ACC112 (cell line): ENCODE results near the gene HMGXB3.

Experiments
- H2AFZ ChIP-seq: fragments of 200-600 bp; sonication (generic); one replicate; pipeline ENCODE4 v1.6.0; 2017; ENCODE audit warnings: antibody characterized with exemption, low read length; ENCODE audit not compliant: unreplicated experiment
- H3K27ac ChIP-seq: fragments of 200-600 bp; sonication (generic); 2 replicates; pipeline ENCODE4 v1.5.1; 2014; ENCODE audit warnings: low read depth, mild to moderate bottlenecking, antibody characterized with exemption, low read length, moderate library complexity
- H3K27me3 ChIP-seq: fragments of 200-600 bp; sonication (generic); 2 replicates; pipeline ENCODE4 v1.6.1; 2014; ENCODE audit warnings: mild to moderate bottlenecking, antibody characterized with exemption, low read length, moderate library complexity, mixed read lengths; ENCODE audit not compliant: insufficient read depth
- H3K36me3 ChIP-seq: fragments of 200-600 bp; sonication (generic); 2 replicates; pipeline ENCODE4 v1.6.1; 2016; ENCODE audit warnings: mild to moderate bottlenecking, antibody characterized with exemption, low read length, moderate library complexity, mixed read lengths; ENCODE audit not compliant: insufficient read depth
- H3K4me1 ChIP-seq: fragments of 200-600 bp; sonication (generic); one replicate; pipeline ENCODE4 v1.6.1; 2016; ENCODE audit warnings: low read length, mixed read lengths; ENCODE audit not compliant: insufficient read depth, unreplicated experiment, control insufficient read depth
- H3K4me3 ChIP-seq: fragments of 200-600 bp; sonication (generic); 2 replicates; pipeline ENCODE4 v1.5.1; 2014; ENCODE audit warnings: mild to moderate bottlenecking, low read depth, low read length
- H3K79me2 ChIP-seq: fragments of 200-600 bp; sonication (generic); one replicate; pipeline ENCODE4 v1.6.0; 2016; ENCODE audit warnings: low read length; ENCODE audit not compliant: control insufficient read depth, unreplicated experiment, insufficient read depth

The HMGXB3 gene

DNA sequence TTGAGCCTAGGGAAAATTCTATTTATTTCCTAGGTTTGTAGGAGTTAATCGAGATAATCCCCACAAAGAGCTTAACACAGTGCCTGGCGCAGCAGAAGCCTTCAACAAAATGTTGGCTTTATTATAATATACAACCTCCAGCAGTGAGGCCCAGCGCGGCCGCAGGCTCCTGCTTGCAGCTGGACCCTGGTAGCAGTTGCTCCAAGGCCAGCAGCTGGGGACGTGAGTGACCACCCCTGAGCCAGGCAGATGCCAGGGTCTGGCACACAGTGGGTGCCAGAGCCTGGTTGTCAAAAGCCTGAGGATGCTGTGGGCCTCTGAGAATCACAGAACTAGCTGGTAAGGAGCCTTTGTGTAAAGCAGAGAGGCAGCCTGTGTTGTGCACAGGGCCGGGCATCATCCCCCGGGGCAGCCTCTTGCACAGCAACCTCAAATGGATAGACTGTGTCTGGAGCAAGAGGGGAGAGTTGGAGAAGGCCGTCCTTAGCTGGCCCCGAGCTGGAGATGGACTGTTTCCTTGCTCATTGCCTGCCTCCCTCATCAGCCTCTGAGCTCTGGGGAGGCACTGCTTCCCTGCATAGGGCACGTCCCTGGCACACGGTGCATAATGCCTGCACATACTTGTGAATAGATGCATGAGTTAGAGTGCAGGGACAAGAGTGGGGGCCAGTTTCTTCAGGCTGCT lies 68.6 kb downstream of the HMGXB3 start:
- peaks cover 49% of the 10 kb centered on the region for H3K4me1 ChIP-seq
- H3K27me3 ChIP-seq = no peaks in the 10 kb centered on the region
- H3K79me2 ChIP-seq = no peaks in the 10 kb centered on the region
- H3K27ac ChIP-seq = no peak overlapping the region
- H3K4me3 ChIP-seq = no peak overlapping the region
- H3K36me3 ChIP-seq = no peaks in the 10 kb centered on the region
- no peak overlapping the region for H2AFZ ChIP-seq

- Histone ChIP-seq H3K27ac (no peak overlapping the region), H3K27me3 (no peaks in the 10 kb centered on the region), H3K36me3 (no peaks in the 10 kb centered on the region), H3K4me1 (peaks cover 42% of the 10 kb centered on the region), H3K79me2 (no peaks in the 10 kb centered on the region), H3K4me3 (no peak overlapping the region), H2AFZ (no peak overlapping the region)
Observed at GRCh38 chr5:150069672-150070627, 69.4 kb downstream of the HMGXB3 start.

- H2AFZ ChIP-seq = no peak overlapping the region
- H3K4me1 ChIP-seq = peaks cover 34% of the 10 kb centered on the region
- H3K27me3 ChIP-seq = no peaks in the 10 kb centered on the region
- H3K4me3 ChIP-seq = no peak overlapping the region
- no peaks in the 10 kb centered on the region for H3K79me2 ChIP-seq
- H3K27ac ChIP-seq = no peak overlapping the region
- no peaks in the 10 kb centered on the region for H3K36me3 ChIP-seq
Observed at GRCh38 chr5:150070821-150071220, 70.3 kb downstream of the HMGXB3 start.

DNA sequence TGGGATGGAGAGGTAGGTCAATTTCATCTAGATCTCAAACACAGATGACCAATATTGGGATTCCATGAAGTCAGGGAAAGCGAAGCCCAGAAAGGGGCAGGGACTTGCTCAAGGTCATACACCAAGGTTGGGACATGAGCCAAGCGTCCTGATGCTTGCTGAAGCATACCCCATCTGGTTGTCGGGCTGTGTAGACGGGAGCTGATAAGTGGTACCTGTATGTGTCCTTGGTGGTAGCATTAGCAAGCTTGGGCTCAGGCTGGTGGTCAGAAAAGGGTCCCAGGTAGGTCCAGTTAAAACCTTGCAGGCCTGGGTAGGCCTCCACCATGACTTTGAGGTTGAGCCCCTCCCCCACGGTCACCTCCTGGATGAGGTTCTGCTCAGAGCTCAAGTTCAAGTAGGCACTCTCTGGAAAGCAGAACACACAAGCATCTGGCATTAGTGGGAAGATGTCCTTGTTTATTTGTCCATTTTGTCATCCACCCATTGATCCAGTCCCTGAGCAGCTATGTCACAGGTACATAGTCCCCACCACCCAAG lies 72.6 kb downstream of the HMGXB3 start:
- Histone ChIP-seq H3K4me1 (peaks cover 10% of the 10 kb centered on the region), H3K4me3 (no peak overlapping the region), H2AFZ (no peak overlapping the region), H3K79me2 (no peaks in the 10 kb centered on the region), H3K27ac (no peak overlapping the region), H3K36me3 (no peaks in the 10 kb centered on the region), H3K27me3 (no peaks in the 10 kb centered on the region)

DNA sequence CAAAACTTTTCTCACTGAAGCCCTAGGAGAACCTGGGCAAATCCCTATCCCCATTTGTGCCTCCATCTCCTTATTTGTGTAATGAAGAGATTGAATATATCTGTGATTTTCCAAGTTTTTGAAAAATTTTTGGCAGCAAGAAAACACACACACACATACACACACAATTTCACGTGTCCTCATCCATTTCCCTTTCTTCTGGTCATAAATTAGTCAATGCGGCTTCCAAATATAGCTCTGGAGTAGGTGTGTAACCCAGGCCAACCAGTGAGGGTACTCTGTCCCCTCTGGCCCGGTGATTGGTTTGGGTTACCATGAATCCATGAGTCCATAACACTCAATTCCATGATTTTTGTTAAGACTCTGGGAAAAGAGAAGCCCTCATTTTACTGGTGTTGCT lies 73.1 kb downstream of the HMGXB3 start:
- H3K36me3 ChIP-seq = no peaks in the 10 kb centered on the region

GRCh38 chr5:150075233-150075632 lies 74.7 kb downstream of the HMGXB3 start:
- H3K36me3 ChIP-seq = no peaks in the 10 kb centered on the region
- H3K79me2 ChIP-seq = no peaks in the 10 kb centered on the region
- H3K4me1 ChIP-seq = no peaks in the 10 kb centered on the region

More for the DNA sequence above, 73.1 kb downstream of the HMGXB3 start:
- Histone ChIP-seq H3K79me2 (no peaks in the 10 kb centered on the region), H3K4me3 (no peak overlapping the region), H2AFZ (no peak overlapping the region), H3K27ac (no peak overlapping the region), H3K4me1 (peaks cover 5% of the 10 kb centered on the region), H3K27me3 (no peaks in the 10 kb centered on the region)

GRCh38 chr5:150075806-150076205 lies 75.3 kb downstream of the HMGXB3 start:
- Histone ChIP-seq H3K27ac (no peak overlapping the region), H3K4me1 (no peaks in the 10 kb centered on the region), H3K36me3 (no peaks in the 10 kb centered on the region), H3K27me3 (no peaks in the 10 kb centered on the region), H2AFZ (no peak overlapping the region), H3K4me3 (no peak overlapping the region), H3K79me2 (no peaks in the 10 kb centered on the region)

More at GRCh38 chr5:150075233-150075632, 74.7 kb downstream of the HMGXB3 start:
- Histone ChIP-seq H3K27me3 (no peaks in the 10 kb centered on the region), H3K27ac (no peak overlapping the region), H2AFZ (no peak overlapping the region), H3K4me3 (no peak overlapping the region)

GRCh38 chr5:150077060-150077459 lies 76.5 kb downstream of the HMGXB3 start:
- Histone ChIP-seq H3K79me2 (no peaks in the 10 kb centered on the region), H3K27ac (no peak overlapping the region)

GRCh38 chr5:150077996-150078801 lies 77.7 kb downstream of the HMGXB3 start:
- H3K79me2 ChIP-seq = no peaks in the 10 kb centered on the region
- no peak overlapping the region for H2AFZ ChIP-seq
- H3K27ac ChIP-seq = no peak overlapping the region
- H3K36me3 ChIP-seq = no peaks in the 10 kb centered on the region
- no peaks in the 10 kb centered on the region for H3K27me3 ChIP-seq
- no peaks in the 10 kb centered on the region for H3K4me1 ChIP-seq
- H3K4me3 ChIP-seq = no peak overlapping the region

More at GRCh38 chr5:150077060-150077459, 76.5 kb downstream of the HMGXB3 start:
- no peaks in the 10 kb centered on the region for H3K27me3 ChIP-seq
- no peak overlapping the region for H3K4me3 ChIP-seq
- H3K36me3 ChIP-seq = no peaks in the 10 kb centered on the region
- H3K4me1 ChIP-seq = no peaks in the 10 kb centered on the region
- H2AFZ ChIP-seq = no peak overlapping the region
